Cardiac septum (tissue), 1 donor: ENCODE data around the gene OXCT2. TPM values are rescaled to one million over a fixed set of nuclear protein-coding genes. Genes with fewer than 3 reads are reported as not detected.
"Not testable (repeated sequence)": the region's sequence is repeated elsewhere in the genome, so short reads cannot be mapped to it uniquely, and the experiment has no call there.

ENCODE experiments used
- DNase-seq: peaks from one replicate; pipeline ENCODE4 v3.0.0-alpha.2; 2020; ENCODE audit warnings: low spot score
- intact Hi-C: fragments of 100-400 bp; cut with DNase I; formaldehyde crosslinking; loops from one replicate; pipeline ENCODE4 v1.14.0; 2022
- long read RNA-seq: library from polyadenylated mRNA; unstranded; transcript quantifications from one replicate; pipeline ENCODE4 v2.0.0, GENCODE V29; 2021
- total RNA-seq: library from RNA; stranded (reverse); fragmentation: NEBNext Ultra II Directional; extraction: Animal tissue kit (Norgen Biotek cat#: 25700); gene quantifications from one replicate; pipeline ENCODE4 v1.2.1, GENCODE V29; 2021
- donor health status: DM: no; HTN: no; CAD: no.

Gene OXCT2
- total RNA-seq = 1.3 TPM
- long read RNA-seq, partial matches to known transcripts = 0 of 1 reads
- long read RNA-seq, other reads (novel, unspliced or antisense) = 0 of 1 reads

DNA sequence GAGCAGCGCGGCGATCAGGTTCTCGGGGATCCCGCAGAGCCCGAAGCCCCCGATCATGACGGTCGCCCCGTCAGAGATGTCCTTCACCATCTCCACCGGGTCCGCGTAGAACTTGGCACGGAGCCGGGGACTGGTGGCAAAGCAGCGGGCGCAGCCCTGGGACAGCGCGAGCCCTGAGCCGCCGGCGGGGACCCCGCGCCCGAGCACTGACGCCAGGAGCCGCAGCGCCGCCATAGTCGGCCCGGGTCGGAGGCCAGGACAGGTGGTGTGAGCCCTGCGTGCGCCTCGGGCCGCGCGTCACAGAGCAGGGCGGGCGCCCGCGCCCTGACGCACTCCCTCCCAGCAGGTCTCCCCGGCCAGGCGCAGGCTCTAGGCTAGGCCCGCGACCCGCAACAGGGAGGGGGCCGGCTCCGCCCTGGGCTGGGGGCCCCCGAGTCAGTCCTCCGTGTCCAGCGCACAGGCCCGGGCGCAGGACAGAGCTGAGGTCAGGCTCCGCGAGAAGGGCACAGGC, at the start of gene OXCT2:
Gene OXCT2 (minus strand): TSS at position 327 of the 511 bp plus-strand sequence. CDS start 93 bp downstream, at position 234.
- intact Hi-C loops, DNase-seq: not testable (repeated sequence)

DNA sequence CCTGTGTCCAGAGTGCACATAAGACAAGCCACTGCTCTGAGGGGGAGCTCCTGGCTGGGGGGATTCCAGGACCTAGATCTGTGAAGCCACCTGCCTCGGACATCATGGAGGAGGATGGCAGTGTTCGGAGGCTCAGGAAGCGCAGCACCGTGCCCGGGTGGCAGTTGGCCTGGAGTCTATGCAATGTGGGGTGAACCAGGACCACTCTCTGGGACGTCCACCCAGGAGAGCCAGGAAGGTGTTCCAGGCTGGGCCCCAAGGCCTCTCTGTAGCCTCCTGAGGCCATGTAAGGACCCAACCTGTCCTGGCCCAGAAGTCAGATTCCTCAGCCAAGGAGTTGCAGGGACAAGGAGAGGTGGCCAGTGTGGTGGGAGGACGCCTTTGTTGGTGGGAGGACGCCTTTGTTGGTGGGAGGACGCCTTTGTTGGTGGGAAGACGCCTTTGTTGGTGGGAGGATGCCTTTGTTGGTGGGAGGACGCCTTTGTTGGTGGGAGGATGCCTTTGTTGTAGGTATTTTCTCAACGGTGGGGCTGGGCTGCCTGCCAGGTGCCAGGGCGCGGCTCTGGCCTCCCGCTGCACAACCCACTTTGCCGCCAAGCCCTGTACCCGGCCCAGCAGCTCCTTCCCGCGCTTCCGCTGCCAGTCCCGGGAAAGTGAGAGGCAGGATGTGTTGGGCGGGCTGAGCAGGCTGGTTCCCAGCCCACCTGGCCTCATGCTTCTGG, 48.1 kb upstream of the OXCT2 start:
- intact Hi-C loops = loop anchor here (5.0 kb wide), 1 partner anchor 213 kb away; no protein-coding TSS in a partner anchor
- no peak for DNase-seq

DNA sequence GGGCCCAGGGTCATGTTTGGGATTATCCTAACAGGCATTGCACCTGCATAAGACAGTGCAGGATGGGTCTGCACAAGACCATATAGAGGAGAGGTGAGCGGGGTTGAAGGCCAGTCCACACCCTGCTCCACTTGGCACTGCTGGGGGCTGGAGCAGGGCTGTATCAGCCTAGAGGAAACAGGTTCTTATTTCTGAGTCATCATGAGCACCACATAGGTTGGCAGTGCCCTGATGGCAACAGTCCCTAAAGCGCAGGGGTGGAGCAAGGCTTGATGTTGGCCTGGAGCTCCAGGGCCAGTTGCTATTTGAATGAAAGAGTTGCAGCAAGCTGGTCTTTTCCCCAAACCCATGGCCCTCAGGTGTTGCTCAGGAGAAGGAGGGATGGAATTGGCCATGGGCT, 47.3 kb upstream of the OXCT2 start:
- DNase-seq = no peak
- intact Hi-C loops = loop anchor here (5.0 kb wide), 1 partner anchor 214 kb away; no protein-coding TSS in a partner anchor

DNA sequence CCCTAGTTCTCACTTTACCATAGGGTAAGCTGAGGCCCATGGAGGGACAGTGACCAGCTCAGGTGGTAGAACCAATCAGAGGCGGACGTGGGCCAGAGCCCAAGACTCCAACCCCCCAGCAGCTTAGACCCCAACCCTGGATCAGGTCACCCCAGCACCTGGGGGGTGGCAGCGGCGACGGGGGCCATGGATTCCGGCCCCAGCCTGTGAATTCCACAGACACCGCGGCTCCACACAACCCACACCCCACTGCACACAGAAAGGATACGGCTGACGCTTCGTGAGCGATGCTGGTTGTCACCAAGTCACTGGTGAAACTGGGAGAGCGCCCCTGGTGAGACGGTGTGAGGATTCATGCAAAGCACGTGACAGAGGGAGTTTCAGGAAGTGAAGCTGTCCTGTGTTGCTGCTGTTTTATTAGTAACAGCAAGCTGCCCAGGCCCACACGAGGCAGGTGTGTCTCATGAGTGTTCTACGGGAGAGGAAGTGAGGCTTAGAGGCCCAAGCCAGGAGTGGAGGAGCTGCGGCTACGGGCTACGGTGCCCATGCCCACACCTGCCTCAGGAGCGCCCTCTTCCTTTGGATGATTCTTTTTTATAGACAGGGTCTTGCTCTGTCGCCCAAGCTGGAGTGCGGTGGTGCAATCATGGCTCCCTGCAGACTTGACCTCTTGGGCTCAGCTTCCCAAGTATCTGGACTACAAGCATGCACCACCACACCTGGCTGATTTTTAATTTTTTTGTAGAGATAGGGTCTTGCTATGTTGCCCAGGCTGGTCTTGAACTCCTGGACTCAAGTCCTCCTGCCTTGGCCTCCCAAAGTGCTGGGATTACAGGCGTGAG, 46.2 kb upstream of the OXCT2 start:
- intact Hi-C loops = loop anchor here (5.0 kb wide), 1 partner anchor 215 kb away; no protein-coding TSS in a partner anchor
- not testable (repeated sequence) for DNase-seq

DNA sequence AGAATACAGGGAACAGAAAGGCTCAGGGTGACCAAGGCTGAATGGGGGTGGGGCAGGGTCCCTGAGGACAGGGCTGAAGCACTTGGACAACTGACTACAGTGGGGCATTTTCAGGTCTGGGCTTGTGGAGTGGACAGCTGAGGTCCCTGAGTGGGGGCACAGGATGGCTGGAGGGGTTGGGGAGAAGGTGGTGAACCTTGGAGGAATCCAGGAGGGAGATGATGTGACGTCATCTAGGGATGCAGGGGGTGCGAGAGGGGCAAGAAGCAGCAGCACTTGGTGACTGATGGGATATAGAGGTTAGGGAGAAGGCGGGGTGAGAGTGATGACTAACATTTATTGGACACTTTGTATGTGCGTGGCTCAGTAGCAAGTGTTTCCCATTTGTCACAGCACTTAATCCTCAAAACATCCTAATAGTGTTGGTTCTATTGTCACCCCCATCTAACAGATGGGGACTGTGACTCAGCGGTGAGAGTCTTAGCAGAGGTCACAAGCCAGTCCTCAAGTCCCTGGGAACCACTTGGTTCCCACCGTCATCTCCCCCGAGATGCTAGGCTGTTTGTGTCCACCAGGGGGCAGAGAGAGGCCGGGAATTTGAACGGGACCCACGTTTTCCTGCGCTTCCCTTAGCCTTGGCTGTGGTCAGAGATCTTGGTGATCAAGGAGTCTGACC, 45.4 kb upstream of the OXCT2 start:
- no peak for DNase-seq
- intact Hi-C loops = loop anchor here (5.0 kb wide), 1 partner anchor 216 kb away; no protein-coding TSS in a partner anchor

DNA sequence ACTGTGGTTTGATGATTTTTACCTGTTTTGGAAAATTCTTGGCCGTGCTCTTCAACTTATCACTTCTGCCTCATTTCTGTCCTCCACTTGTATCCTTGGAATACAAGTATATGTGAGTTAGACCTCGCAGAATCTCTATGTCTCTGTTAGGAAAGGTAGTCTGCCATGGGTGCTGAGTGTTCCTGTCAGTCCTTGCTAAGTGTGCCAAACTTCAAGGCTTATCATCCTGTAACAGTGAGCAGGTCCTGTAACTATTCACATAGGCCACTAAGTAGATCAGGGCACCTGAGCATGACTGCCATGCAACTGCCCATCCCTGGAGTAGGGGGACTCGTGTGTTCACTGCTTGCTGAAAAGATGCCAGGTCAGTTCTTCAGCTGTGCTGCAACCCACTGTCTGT, 41.8 kb upstream of the OXCT2 start:
- intact Hi-C loops = no loop called here
- DNase-seq = no peak

DNA sequence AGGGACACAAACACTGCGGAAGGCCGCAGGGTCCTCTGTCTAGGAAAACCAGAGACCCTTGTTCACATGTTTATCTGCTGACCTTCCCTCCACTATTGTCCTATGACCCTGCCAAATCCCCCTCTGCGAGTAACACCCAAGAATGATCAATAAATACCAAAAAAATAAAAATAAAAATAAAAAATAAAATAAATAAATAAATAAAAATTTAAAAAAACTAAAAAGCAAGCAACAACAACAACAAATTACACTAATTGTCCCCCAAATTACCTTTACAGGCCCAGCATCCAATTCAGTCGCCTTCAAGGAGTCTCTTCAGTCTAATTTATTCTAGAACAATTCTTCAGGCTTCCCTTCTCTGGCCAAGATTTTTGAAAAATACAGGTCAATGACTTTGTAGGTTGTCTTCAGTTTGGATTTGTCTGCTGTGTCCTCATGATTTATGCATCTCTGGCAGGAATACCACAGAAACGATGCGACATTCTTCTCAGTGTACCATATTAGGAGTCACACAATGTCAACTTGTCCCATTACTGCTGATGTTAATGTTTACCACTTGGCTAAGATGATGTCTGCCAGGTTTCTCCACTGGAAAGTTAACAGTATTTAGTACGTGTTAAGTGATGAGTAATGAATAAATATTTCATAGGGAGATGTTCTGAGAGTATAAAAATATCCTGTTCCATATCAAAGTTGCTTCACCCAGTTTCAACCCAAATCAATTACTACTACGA, 37.8 kb upstream of the OXCT2 start:
- intact Hi-C loops = no loop called here
- DNase-seq = no peak

DNA sequence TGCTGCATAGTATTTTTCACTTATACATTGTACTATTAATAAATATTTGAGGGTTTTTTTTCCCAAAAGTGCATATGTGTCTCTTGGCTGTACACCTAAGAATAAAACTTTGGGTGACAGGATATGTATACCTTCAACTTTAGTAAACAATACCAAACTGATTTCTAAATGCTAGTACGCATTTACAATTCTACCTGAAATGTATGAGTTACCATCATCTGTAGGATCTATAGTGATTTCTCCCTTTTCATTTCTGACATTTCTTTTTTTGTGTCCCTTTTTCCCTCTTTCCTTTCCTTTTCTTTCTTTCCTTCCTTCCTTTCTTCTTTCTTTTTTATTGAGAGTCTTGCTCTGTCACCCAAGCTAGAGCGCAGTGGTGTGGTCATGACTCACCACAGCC, 34.2 kb upstream of the OXCT2 start:
- intact Hi-C loops = no loop called here
- DNase-seq = no peak

DNA sequence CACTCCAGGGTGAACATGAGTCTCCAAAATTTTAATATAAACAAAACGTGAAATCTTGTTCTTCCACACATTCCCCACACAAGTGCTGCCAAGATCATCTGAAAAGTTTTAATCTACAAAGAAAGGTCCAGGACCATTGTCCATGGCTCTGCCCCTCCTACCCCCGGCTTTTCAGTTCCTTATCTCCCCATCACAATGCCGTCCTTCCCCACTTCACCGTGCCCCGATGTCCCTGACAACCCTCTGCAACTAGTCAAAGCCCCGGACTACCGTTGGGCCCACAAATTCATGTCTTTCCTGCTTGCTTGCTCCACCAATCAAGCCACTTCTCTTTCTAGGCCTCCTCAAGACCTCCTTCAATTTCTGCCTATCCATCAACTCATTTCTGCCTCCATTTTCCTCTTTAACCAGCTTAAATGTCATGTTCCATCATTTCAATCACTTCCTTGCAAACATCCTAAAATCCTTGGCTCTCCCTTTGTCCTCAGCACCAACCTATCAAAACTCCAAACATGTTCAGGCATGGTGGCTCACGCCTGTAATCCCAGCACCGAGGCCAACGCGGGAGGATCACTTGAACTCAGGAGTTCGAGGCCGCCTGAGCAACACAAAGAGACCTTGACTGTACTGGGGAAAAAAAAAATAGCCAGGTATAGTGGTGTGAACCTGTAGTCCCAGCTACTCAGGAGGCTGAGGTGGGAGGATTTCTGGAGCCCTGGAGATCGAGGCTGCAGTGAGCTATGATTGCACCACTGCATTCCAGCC, 31.5 kb upstream of the OXCT2 start:
- peak; percentile 46 for DNase-seq
- intact Hi-C loops = no loop called here

DNA sequence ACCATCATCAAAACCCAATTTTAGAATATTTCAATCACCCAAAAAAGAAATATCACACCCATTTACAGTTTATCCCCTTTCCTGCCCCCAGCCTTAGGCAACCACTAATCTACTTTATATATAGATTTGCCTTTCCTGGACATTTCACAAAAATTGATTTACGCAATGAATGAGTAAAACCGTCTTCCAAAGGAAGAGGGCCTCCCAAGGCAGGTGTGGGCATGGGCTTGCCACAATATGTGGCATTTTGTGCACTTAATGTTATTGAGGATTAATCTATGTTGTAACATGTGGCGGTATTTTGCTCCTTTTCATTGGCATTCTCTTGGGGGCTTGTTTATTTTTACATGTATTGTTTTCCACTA, 29.3 kb upstream of the OXCT2 start:
- peak; percentile 7 for DNase-seq
- intact Hi-C loops = no loop called here

DNA sequence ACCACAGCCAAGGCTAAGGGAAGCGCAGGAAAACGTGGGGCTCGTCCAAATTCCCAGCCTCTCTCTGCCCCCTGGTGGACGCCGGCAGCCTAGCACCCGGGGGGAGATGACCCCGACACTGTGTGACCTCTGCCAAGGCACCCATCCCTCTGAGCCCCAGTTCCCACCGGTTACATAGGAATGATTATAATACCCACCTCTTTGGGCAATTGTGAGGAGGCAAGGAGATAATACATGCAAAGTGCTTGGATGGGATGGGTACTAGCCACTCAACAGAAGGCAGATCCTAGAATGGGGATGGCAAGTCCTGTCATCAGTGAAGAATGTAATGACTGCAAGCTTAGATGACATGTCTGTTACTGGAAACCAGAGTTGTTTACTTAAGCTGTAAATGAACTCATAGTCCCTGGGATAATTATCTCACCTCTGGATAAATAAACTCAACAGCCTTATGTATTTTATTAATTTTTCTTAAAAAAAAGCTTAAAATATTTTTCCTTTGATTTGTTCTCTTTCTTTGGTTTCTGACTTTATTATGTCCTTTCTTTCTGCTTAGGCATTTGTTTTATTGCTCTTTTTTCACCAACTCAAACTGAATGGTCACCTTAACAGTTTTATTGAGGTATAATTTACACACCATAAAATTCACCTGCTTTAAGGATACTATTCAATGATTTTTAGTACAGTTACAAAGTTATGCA, 28.8 kb upstream of the OXCT2 start:
- intact Hi-C loops = loop anchor here (5.0 kb wide), 1 partner anchor 193 kb away; no protein-coding TSS in a partner anchor
- DNase-seq = peak; percentile 90

DNA sequence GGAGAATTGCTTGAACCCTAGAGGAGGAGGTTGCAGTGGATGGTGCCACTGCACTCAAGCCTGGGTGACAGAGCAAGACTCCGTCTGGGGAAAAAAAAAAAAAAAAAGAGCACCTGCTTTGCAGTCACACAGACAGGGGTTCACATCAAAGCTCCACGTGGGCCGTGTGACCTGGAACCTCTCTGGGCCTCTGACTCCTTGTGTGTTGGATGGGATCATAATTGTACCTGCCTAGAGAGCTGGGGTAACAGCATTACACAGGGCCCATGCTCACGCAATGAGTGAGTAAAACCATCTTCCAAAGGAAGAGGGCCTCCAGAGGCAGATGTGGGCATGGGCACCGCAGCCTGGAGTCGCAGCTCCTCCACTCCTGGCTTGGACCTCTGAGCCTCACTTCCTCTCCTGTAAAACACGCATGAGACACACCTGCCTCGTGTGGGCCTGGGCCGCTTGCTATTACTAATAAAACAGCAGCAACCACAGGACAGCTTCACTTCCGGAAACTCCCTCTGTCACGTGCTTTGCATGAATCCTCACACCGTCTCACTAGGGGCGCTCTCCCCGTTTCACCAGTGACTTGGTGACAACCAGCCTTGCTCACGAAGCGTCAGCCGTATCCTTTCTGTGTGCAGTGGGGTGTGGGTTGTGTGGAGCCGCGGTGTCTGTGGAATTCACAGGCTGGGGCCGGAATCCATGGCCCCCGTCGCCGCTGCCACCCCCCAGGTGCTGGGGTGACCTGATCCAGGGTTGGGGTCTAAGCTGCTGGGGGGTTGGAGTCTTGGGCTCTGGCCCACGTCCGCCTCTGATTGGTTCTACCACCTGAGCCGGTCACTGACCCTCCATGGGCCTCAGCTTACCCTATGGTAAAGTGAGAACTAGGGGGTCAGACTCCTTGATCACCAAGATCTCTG, 28.0 kb upstream of the OXCT2 start:
- peak; percentile 91 for DNase-seq
- intact Hi-C loops = loop anchor here (5.0 kb wide), 1 partner anchor 192 kb away; no protein-coding TSS in a partner anchor

DNA sequence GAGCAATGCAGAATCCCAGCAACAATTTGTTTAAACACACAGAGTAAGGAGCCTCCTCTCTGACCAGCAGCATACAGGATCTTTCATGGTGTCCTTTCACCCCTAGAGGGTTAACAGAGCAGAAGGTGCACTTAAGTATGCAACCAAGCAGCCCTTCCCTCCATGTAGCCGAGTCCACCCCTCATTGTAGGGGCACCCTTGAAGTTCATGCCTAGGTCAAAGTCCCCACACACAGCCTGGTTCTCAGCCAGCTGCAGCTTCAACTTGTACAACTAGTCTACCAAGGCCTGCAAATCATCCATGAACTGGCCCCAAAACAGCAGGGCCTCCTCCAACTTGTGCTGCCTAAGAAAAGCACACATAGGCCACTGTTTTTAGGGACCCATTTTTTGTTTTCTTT, 24.5 kb upstream of the OXCT2 start:
- DNase-seq = peak; percentile 43
- intact Hi-C loops = loop anchor here (5.0 kb wide), 1 partner anchor 188 kb away; no protein-coding TSS in a partner anchor

DNA sequence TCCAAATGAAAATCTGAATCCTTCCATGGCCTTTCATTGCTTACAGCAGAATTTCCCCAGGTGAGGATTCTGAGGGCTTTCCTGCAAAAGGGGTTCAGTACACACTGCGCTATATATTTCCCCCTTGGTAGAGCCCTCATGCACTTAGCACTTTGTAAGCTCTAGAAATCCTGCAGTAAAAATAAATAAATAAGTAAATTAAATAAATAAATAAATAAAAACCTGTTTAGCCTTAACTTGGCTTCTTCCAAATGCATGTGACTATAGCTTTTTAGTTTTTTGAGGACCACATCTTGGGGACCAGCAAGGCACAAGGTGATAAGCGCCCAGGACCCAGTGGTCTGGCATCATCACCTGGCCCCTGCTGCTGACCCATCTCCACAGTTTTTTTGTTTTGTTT, 20.7 kb upstream of the OXCT2 start:
- DNase-seq = no peak
- intact Hi-C loops = no loop called here

DNA sequence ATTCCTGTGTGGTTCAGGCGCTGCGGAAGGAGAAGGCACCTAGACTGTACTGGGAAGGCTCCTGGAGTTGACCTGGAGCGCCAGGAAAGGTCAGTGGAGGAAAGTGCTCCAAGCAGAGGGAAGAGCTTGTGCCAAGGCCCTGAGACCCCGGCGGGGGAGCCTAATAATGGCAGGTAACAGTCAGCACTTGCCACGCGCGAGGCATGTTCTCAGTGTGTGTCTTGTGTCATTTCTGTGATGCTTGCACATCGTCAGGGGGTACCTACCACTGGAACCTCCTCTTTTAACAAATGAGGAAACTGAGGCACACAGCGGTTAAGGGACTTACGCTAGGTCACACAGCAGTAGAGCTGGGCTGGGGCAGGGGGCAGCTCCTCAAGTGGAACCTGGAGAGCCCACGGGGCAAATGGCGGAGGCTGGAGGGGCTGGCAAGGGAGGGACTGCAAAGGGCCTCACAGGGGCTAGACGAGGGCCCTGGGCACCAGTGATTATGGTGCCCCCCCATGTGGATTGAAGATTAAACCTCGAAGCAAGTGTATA, 18.5 kb upstream of the OXCT2 start:
- no peak for DNase-seq
- intact Hi-C loops = no loop called here
